Activated B cell treated with CpG ODN at 0.5 μM for 24 hours (primary cell): ENCODE measurements around the gene CNNM2. TPM values are rescaled to one million over a fixed set of nuclear protein-coding genes. Genes with fewer than 3 reads are reported as not detected.
"Not testable (repeated sequence)": the region's sequence is repeated elsewhere in the genome, so short reads cannot be mapped to it uniquely, and the experiment has no call there.

Source experiments
- ATAC-seq: fragments of 200-7000 bp; cut with Tn5 transposase; one replicate; pipeline ENCODE4 v1.10.0; 2021; ENCODE audit warnings: low read depth, mild to moderate bottlenecking, moderate library complexity
- CTCF ChIA-PET: fragments of 350-600 bp; sonication (Branson Sonifier 250); formaldehyde crosslinking; loops from one replicate; lab custom pipeline; 2021; ENCODE audit warnings: antibody characterized with exemption; lab: Charles Lee
- POLR2A ChIA-PET: fragments of 350-600 bp; sonication (Branson Sonifier 250); formaldehyde crosslinking; loops from one replicate; lab custom pipeline; 2021; ENCODE audit warnings: antibody characterized with exemption; lab: Charles Lee
- DNase-seq: peaks from one replicate; pipeline ENCODE4 v3.0.0; 2022
- H3K27ac Mint-ChIP-seq: one replicate; pipeline ENCODE4 v1.8.0; 2020; ENCODE audit warnings: mixed read lengths
- H3K27me3 Mint-ChIP-seq: one replicate; pipeline ENCODE4 v1.8.0; 2021; ENCODE audit warnings: mixed read lengths
- H3K36me3 Mint-ChIP-seq: one replicate; pipeline ENCODE4 v1.8.0; 2021; ENCODE audit warnings: low read depth, mixed read lengths
- H3K4me1 Mint-ChIP-seq: one replicate; pipeline ENCODE4 v1.8.0; 2021; ENCODE audit warnings: mixed read lengths
- H3K4me3 Mint-ChIP-seq: one replicate; pipeline ENCODE4 v1.8.0; 2020; ENCODE audit warnings: mild to moderate bottlenecking, mixed read lengths
- H3K9me3 Mint-ChIP-seq: one replicate; pipeline ENCODE4 v1.8.0; 2020; ENCODE audit warnings: mixed read lengths
- CTCF ChIP-seq: fragments of 200-600 bp; IDR thresholded peaks from one replicate; pipeline ENCODE4 v1.8.0; 2022; ENCODE audit warnings: antibody characterized with exemption, mild to moderate bottlenecking
- intact Hi-C: fragments of 100-400 bp; cut with micrococcal nuclease; formaldehyde crosslinking; loops from one replicate; pipeline ENCODE4 v1.15.1; 2024
- total RNA-seq: library from RNA; stranded (reverse); gene quantifications from 2 replicates; pipeline ENCODE4 v1.2.3, GENCODE V29; 2022

CNNM2 gene
- total RNA-seq, 1 donor from 2014 or later = 7.3 TPM

GRCh38 chr10:102997998-102998397 lies 79.9 kb downstream of the CNNM2 start:
- H3K4me1 Mint-ChIP-seq = no peaks in the 10 kb centered on the region
- H3K36me3 Mint-ChIP-seq = no peaks in the 10 kb centered on the region
- no peak for DNase-seq
- no peak for TF ChIP-seq CTCF
- H3K9me3 Mint-ChIP-seq = no peaks in the 10 kb centered on the region
- no peak overlapping the region for H3K4me3 Mint-ChIP-seq
- POLR2A ChIA-PET = no interaction called here
- no peak overlapping the region for H3K27ac Mint-ChIP-seq
- no peak for ATAC-seq
- intact Hi-C loops = no loop called here
- H3K27me3 Mint-ChIP-seq = no peaks in the 10 kb centered on the region
- CTCF ChIA-PET = no interaction called here

- H3K9me3 Mint-ChIP-seq = no peaks in the 10 kb centered on the region
- intact Hi-C loops = no loop called here
- H3K36me3 Mint-ChIP-seq = no peaks in the 10 kb centered on the region
- no peak overlapping the region for H3K4me3 Mint-ChIP-seq
- no peak for ATAC-seq
- no peak overlapping the region for H3K27ac Mint-ChIP-seq
- no peaks in the 10 kb centered on the region for H3K4me1 Mint-ChIP-seq
- POLR2A ChIA-PET = no interaction called here
- no peaks in the 10 kb centered on the region for H3K27me3 Mint-ChIP-seq
- TF ChIP-seq CTCF = no peak
- CTCF ChIA-PET = no interaction called here
- no peak for DNase-seq
These were observed 80.4 kb downstream of the CNNM2 start for GRCh38 chr10:102998399-102998907.

GRCh38 chr10:103000050-103000449 lies 82.0 kb downstream of the CNNM2 start:
- ATAC-seq, H3K36me3 Mint-ChIP-seq, H3K27me3 Mint-ChIP-seq, H3K4me3 Mint-ChIP-seq, POLR2A ChIA-PET, H3K27ac Mint-ChIP-seq, intact Hi-C loops, H3K9me3 Mint-ChIP-seq, CTCF ChIA-PET, H3K4me1 Mint-ChIP-seq, DNase-seq: not testable (repeated sequence)

GRCh38 chr10:103007017-103007416 lies 88.9 kb downstream of the CNNM2 start:
- H3K27me3 Mint-ChIP-seq = no peaks in the 10 kb centered on the region
- ATAC-seq (no peak), DNase-seq (no peak)
- POLR2A ChIA-PET = no interaction called here
- CTCF ChIA-PET = no interaction called here
- H3K4me1 Mint-ChIP-seq = no peaks in the 10 kb centered on the region
- no peak overlapping the region for H3K27ac Mint-ChIP-seq
- intact Hi-C loops = no loop called here
- TF ChIP-seq CTCF = no peak
- peaks cover 11% of the 10 kb centered on the region for H3K36me3 Mint-ChIP-seq
- peaks cover 6% of the 10 kb centered on the region for H3K9me3 Mint-ChIP-seq
- H3K4me3 Mint-ChIP-seq = no peak overlapping the region

- no peaks in the 10 kb centered on the region for H3K27me3 Mint-ChIP-seq
- H3K4me1 Mint-ChIP-seq = no peaks in the 10 kb centered on the region
- TF ChIP-seq CTCF = no peak
- intact Hi-C loops = no loop called here
- DNase-seq = no peak
- ATAC-seq = no peak
- POLR2A ChIA-PET = no interaction called here
- H3K36me3 Mint-ChIP-seq = no peaks in the 10 kb centered on the region
- CTCF ChIA-PET = no interaction called here
- H3K4me3 Mint-ChIP-seq = no peak overlapping the region
- no peak overlapping the region for H3K27ac Mint-ChIP-seq
- no peaks in the 10 kb centered on the region for H3K9me3 Mint-ChIP-seq
These were observed 95.3 kb downstream of the CNNM2 start for GRCh38 chr10:103013416-103013815.

- DNase-seq (no peak), ATAC-seq (no peak)
- CTCF ChIA-PET = no interaction called here
- POLR2A ChIA-PET = no interaction called here
- H3K4me1 Mint-ChIP-seq = no peaks in the 10 kb centered on the region
- TF ChIP-seq CTCF = no peak
- intact Hi-C loops = no loop called here
- H3K4me3 Mint-ChIP-seq = no peak overlapping the region
- no peak overlapping the region for H3K27ac Mint-ChIP-seq
- H3K36me3 Mint-ChIP-seq = no peaks in the 10 kb centered on the region
- no peaks in the 10 kb centered on the region for H3K9me3 Mint-ChIP-seq
- H3K27me3 Mint-ChIP-seq = no peaks in the 10 kb centered on the region
These were observed 101.3 kb downstream of the CNNM2 start for GRCh38 chr10:103019425-103019824.
